ENCODE results near the gene STARD13. TPM values are rescaled to one million over a fixed set of nuclear protein-coding genes. Genes with fewer than 3 reads are reported as not detected.

STARD13 gene
- total RNA-seq, 1 experiment from 2014 or later = 9.4 TPM

- DNase-seq (ENCODE audit: low read depth) = peak; percentile 29
Measured at GRCh38 chr13:33087790-33088189, 197.8 kb downstream of the STARD13 start.

- peak; percentile 75 for DNase-seq (ENCODE audit: low read depth)
Measured at GRCh38 chr13:33087091-33087490, 198.5 kb downstream of the STARD13 start.

- no peak for DNase-seq (ENCODE audit: low read depth)
Measured at GRCh38 chr13:33083054-33083453, 202.5 kb downstream of the STARD13 start.

GRCh38 chr13:33081666-33082065, 203.9 kb downstream of the STARD13 start:
- DNase-seq (ENCODE audit: low read depth) = no peak

- DNase-seq (ENCODE audit: low read depth) = no peak
Measured at GRCh38 chr13:33080972-33081590, 204.5 kb downstream of the STARD13 start.

- no peak for DNase-seq (ENCODE audit: low read depth)
Measured at GRCh38 chr13:33079960-33080359, 205.6 kb downstream of the STARD13 start.

GRCh38 chr13:33078263-33078662, 207.3 kb downstream of the STARD13 start:
- no peak for DNase-seq (ENCODE audit: low read depth)

GRCh38 chr13:33076001-33076992, 209.3 kb downstream of the STARD13 start:
- DNase-seq (ENCODE audit: low read depth) = no peak

- no peak for DNase-seq (ENCODE audit: low read depth)
Measured at GRCh38 chr13:33073338-33073737, 212.2 kb downstream of the STARD13 start.

GRCh38 chr13:33072759-33073158, 212.8 kb downstream of the STARD13 start:
- no peak for DNase-seq (ENCODE audit: low read depth)

GRCh38 chr13:33072282-33072681, 213.3 kb downstream of the STARD13 start:
- DNase-seq (ENCODE audit: low read depth) = no peak

- DNase-seq (ENCODE audit: low read depth) = peak; percentile 52
Measured at GRCh38 chr13:33070713-33071112, 214.8 kb downstream of the STARD13 start.

- DNase-seq (ENCODE audit: low read depth) = peak; percentile 16
Measured at GRCh38 chr13:33069365-33069764, 216.2 kb downstream of the STARD13 start.

GRCh38 chr13:33066329-33066728, 219.2 kb downstream of the STARD13 start:
- no peak for DNase-seq (ENCODE audit: low read depth)

GRCh38 chr13:33060815-33061214, 224.7 kb downstream of the STARD13 start:
- DNase-seq (ENCODE audit: low read depth) = no peak

- no peak for DNase-seq (ENCODE audit: low read depth)
Measured at GRCh38 chr13:33058776-33059327, 226.7 kb downstream of the STARD13 start.

- DNase-seq (ENCODE audit: low read depth) = peak; percentile 24
Measured at GRCh38 chr13:33057019-33057780, 228.4 kb downstream of the STARD13 start.

GRCh38 chr13:33053397-33054066, 232.0 kb downstream of the STARD13 start:
- DNase-seq (ENCODE audit: low read depth) = peak; percentile 16
